ENCODE measurements around the gene PRELID3B. TPM values are rescaled to one million over a fixed set of nuclear protein-coding genes. Genes with fewer than 3 reads are reported as not detected.

PRELID3B gene
- total RNA-seq: 10 to 100 TPM; 24.0 to 33.1 TPM
- polyA plus RNA-seq: 10 to 100 TPM; 19.5 to 44.2 TPM
- long read RNA-seq, donor 1, transcript PRELID3B-201 (6 exons, 2,626 nt): major isoform, 45 of 52 reads
- long read RNA-seq, donor 1, partial matches to known transcripts: 1 of 52 reads
- long read RNA-seq, donor 1, other reads (novel, unspliced or antisense): 5 of 52 reads
- long read RNA-seq, donor 2, transcript PRELID3B-201 (6 exons, 2,626 nt): major isoform, 19 of 24 reads
- long read RNA-seq, donor 2, partial matches to known transcripts: 0 of 24 reads
- long read RNA-seq, donor 2, other reads (novel, unspliced or antisense): 5 of 24 reads

DNA sequence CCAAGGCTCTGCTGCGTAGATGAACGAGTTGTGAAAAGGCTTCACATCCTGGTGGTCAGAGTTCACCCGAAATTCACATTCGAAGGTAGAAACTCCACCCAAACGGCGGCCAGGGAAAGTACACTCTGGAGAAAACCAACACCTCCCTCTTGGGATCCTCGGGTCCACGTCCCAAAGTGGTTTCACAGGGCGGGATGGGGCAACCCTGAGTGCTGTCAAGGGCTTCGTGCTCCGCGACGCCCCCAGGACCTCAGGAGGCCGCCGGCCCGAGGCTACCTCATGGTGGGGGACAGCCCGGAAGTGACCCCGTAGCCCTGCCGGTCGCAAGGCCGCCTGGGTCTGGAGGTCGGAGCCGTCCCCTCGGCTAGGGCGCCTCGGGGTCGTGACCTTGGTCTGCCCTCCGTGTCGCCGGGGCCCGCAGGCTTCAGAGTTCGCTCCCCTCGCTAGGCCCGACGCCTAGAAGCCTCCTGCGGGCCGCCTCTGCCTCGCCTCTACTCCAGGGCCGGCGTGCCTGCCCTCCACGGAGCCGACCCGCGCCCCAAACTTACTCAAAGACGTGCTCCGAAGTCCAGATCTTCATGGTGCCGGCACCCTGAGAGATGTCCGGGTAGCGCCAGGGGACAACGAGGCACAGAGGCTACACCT is at the start of gene PRELID3B:
PRELID3B (minus strand) TSS at position 636 of the 645 bp plus-strand sequence; CDS start at position 580, 56 bp downstream.
- ATAC-seq (ENCODE audit: low FRiP score): peak; percentile 56
- H3K27me3 ChIP-seq (ENCODE audit: control insufficient read depth in 1 of 2, insufficient read depth in 2 of 2, low read length in 1 of 2): no peaks in the 10 kb centered on the region
- H3K27ac ChIP-seq (ENCODE audit: low read depth in 1 of 2, low read length in 2 of 2): peak within 1 kb of the TSS in 1 of 2 donors; percentile 48
- no peaks in the 10 kb centered on the region for H3K4me1 ChIP-seq (ENCODE audit: control insufficient read depth in 1 of 2, insufficient read depth in 2 of 2, low read length in 2 of 2)
- H3K9me3 ChIP-seq (ENCODE audit: control insufficient read depth, low read length): no peaks in the 10 kb centered on the region
- peak within 1 kb of the TSS; percentile 51 to 88 for H3K4me3 ChIP-seq (ENCODE audit: low read length in 2 of 2)
- peaks cover 0 to 1% of the 10 kb centered on the region in 2 donors for H3K36me3 ChIP-seq (ENCODE audit: control insufficient read depth in 1 of 2, insufficient read depth in 2 of 2, low read length in 1 of 2)
- WGBS, 2 donors: 6 to 7% methylated on average over 46 to 50 of the region's 50 CpGs
- no peak for DNase-seq
- intact Hi-C loops (cut with DNase I): loop anchor here (5.0 kb wide), 2 partner anchors 60 to 150 kb away; partner anchors contain the start of gene NELFCD (in 1 of the 2)

DNA sequence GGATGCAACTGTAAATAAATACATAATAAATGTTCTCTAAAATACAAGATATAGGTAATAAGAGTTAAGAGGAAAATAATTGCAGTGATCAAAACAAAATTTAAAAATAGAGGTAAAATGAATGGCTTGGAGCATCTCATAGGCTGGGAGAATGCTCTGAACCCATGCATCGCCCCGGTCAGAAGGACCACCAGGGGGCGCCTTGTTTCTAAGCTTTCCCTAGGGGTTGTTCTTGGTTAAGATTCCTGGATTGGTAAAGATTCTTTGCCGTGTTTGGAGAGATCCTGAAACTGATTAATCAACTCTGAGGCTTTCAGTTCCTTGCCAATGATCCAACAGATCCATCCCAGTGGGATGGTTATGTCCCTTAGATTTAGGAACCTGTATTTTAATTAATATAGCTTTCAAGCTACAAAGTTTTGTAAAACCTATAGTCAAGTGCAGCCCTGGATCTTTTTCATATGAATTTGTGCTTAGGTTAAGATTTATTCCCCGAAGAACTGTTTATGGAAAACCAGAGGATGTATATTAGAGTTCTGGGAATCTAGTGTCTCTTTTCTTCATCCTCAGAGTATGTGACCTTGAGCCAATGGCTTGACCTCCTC is 45.3 kb upstream of the PRELID3B start:
- ATAC-seq (ENCODE audit: low FRiP score) (peak; percentile 82), DNase-seq (peak; percentile 86 to 93)
- Histone ChIP-seq H3K36me3 (ENCODE audit: control insufficient read depth in 1 of 2, insufficient read depth in 2 of 2, low read length in 1 of 2) (no peaks in the 10 kb centered on the region), H3K27me3 (ENCODE audit: control insufficient read depth in 1 of 2, insufficient read depth in 2 of 2, low read length in 1 of 2) (no peaks in the 10 kb centered on the region), H3K9me3 (ENCODE audit: control insufficient read depth, low read length) (no peaks in the 10 kb centered on the region), H3K27ac (ENCODE audit: low read depth in 1 of 2, low read length in 2 of 2) (no peak overlapping the region), H3K4me1 (ENCODE audit: control insufficient read depth in 1 of 2, insufficient read depth in 2 of 2, low read length in 2 of 2) (no peaks in the 10 kb centered on the region), H3K4me3 (ENCODE audit: low read length in 2 of 2) (no peak overlapping the region)
- WGBS, 2 donors: 14 to 15% methylated on average over 5 of the region's 5 CpGs
- intact Hi-C loops (cut with DNase I): loop anchor here (2.0 to 10.0 kb wide), 4 partner anchors 135 to 369 kb away; no protein-coding TSS in a partner anchor

DNA sequence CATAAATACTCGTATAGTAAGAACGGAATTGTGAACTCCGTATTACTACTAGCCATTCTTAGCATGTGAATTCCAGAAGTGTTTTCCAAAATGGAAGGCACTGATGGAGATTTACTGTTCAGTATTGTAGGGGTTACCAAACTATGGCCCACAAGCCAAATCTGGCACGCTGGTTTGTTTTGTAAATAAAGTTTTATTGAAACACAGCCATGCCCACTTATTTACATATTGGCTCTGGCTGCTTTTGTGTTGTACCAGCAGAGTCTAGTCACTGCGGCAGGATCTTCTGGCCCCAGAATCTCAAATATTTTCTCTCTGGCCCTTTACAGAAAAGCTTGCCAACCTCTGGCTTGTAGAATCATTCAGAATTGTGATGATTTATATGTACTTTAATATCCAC is 44.3 kb upstream of the PRELID3B start:
- H3K9me3 ChIP-seq (ENCODE audit: control insufficient read depth, low read length): no peaks in the 10 kb centered on the region
- ATAC-seq (ENCODE audit: low FRiP score) (no peak), DNase-seq (no peak)
- no peaks in the 10 kb centered on the region for H3K27me3 ChIP-seq (ENCODE audit: control insufficient read depth in 1 of 2, insufficient read depth in 2 of 2, low read length in 1 of 2)
- H3K36me3 ChIP-seq (ENCODE audit: control insufficient read depth in 1 of 2, insufficient read depth in 2 of 2, low read length in 1 of 2): no peaks in the 10 kb centered on the region
- no peak overlapping the region for H3K27ac ChIP-seq (ENCODE audit: low read depth in 1 of 2, low read length in 2 of 2)
- H3K4me3 ChIP-seq (ENCODE audit: low read length in 2 of 2): no peak overlapping the region
- no peaks in the 10 kb centered on the region for H3K4me1 ChIP-seq (ENCODE audit: control insufficient read depth in 1 of 2, insufficient read depth in 2 of 2, low read length in 2 of 2)
- intact Hi-C loops (cut with DNase I): loop anchor here (2.0 to 10.0 kb wide), 4 partner anchors 136 to 370 kb away; no protein-coding TSS in a partner anchor
- 55 to 66% methylated on average over 5 of the region's 5 CpGs for WGBS, 2 donors

DNA sequence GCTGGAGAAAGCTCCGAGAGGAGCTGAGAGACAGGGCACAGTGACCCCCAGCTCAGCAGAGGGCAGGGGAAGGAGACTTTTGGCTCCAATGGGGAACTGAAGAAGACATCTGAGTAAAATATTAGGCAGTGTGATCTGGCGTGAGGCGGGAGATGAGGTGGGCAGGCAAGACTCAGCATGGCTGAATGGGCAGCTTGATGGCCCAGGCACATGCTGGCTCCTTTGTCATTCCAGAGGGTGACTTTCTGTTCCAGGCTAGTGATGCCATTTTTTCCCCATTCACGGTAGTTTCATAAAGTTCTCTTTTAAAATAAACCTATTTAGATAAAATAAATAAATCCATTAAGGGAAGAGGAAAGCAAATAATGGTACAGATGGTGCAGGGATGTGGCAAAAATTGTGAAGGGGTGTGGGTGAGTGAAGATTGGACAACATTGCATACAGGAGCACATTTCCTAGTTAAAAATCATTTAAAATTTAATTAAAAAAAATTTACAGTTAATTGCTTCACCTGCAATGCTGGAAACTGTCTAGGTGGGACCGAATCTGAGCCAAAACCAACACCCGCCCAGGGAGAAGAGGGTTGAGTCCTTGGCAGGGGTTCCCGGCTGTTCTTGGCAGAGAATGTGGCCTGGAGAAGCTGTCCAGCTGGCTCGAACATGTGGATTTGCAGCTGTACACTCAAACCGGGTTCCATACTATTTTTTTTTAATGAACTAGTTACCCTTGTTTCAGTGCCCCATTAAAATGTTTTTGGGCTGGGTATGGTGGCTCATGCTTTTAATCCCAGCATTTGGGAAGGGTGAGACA is 41.7 kb upstream of the PRELID3B start:
- H3K27me3 ChIP-seq (ENCODE audit: control insufficient read depth in 1 of 2, insufficient read depth in 2 of 2, low read length in 1 of 2): no peaks in the 10 kb centered on the region
- no peak overlapping the region for H3K27ac ChIP-seq (ENCODE audit: low read depth in 1 of 2, low read length in 2 of 2)
- ATAC-seq (ENCODE audit: low FRiP score): no peak
- 24 to 26% methylated on average over 9 of the region's 9 CpGs for WGBS, 2 donors
- no peak for DNase-seq
- intact Hi-C loops (cut with DNase I): loop anchor here in 1 of 2 donors (10.0 kb wide), 2 partner anchors 209 to 371 kb away; no protein-coding TSS in a partner anchor
- no peak overlapping the region for H3K4me3 ChIP-seq (ENCODE audit: low read length in 2 of 2)
- no peaks in the 10 kb centered on the region for H3K4me1 ChIP-seq (ENCODE audit: control insufficient read depth in 1 of 2, insufficient read depth in 2 of 2, low read length in 2 of 2)
- H3K36me3 ChIP-seq (ENCODE audit: control insufficient read depth in 1 of 2, insufficient read depth in 2 of 2, low read length in 1 of 2): no peaks in the 10 kb centered on the region
- H3K9me3 ChIP-seq (ENCODE audit: control insufficient read depth, low read length): no peaks in the 10 kb centered on the region

DNA sequence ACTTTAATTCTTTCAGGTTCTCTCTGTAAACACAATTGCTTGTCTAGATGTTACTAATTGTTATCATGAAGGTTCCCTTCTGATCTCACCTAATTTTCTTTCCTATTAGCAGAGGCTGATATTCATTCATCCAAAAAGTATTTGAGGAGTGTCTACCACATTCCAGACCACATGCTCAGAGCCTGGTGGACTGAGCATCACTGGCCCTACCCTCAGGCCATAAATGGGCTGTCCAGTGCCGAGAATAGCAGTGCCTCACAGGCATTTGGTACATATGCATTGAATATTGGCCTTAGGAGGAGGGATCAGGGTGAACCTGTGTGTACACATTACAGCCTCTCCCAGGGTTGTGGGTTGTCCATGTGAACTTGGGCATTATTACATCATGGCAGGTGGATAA is 40.4 kb upstream of the PRELID3B start:
- Histone ChIP-seq H3K9me3 (ENCODE audit: control insufficient read depth, low read length) (no peaks in the 10 kb centered on the region), H3K36me3 (ENCODE audit: control insufficient read depth in 1 of 2, insufficient read depth in 2 of 2, low read length in 1 of 2) (no peaks in the 10 kb centered on the region), H3K27ac (ENCODE audit: low read depth in 1 of 2, low read length in 2 of 2) (no peak overlapping the region), H3K27me3 (ENCODE audit: control insufficient read depth in 1 of 2, insufficient read depth in 2 of 2, low read length in 1 of 2) (no peaks in the 10 kb centered on the region), H3K4me1 (ENCODE audit: control insufficient read depth in 1 of 2, insufficient read depth in 2 of 2, low read length in 2 of 2) (no peaks in the 10 kb centered on the region), H3K4me3 (ENCODE audit: low read length in 2 of 2) (no peak overlapping the region)
- DNase-seq: no peak
- no peak for ATAC-seq (ENCODE audit: low FRiP score)
- intact Hi-C loops (cut with DNase I): loop anchor here in 1 of 2 donors (10.0 kb wide), 2 partner anchors 208 to 372 kb away; no protein-coding TSS in a partner anchor
- WGBS, 2 donors: 91 to 97% methylated on average over 1 of the region's 1 CpG

DNA sequence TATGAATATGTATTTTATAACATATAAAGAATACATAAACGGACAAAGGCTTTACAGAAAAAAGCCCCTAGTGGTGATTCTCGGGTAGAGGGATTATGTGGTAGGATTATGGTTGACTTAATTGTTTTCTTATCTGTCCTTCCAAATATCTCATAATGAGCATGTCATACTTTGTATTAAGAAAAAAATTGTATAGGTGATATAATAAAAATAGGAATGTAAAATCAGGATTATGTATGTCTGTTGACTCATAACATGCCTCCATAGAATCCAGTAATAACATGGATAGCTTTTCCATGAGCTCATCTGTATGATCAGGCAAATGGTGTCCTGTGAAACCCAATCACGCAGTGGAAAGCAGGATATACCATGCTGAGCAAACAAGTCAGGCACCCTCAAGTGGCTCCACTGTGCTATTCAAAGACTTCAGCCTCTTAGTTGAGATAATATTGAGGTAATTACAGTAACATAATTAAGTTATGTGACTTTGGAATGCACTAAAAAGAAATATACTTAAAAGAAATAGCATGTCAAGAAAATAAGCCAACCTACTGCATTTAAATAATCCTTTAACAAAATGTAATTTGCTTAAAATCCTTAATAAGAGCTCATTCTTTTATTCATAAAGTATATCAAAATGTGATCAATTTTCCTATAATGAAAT is 39.6 kb upstream of the PRELID3B start:
- Histone ChIP-seq H3K27me3 (ENCODE audit: control insufficient read depth in 1 of 2, insufficient read depth in 2 of 2, low read length in 1 of 2) (peaks cover 0 to 1% of the 10 kb centered on the region in 2 donors), H3K9me3 (ENCODE audit: control insufficient read depth, low read length) (peaks cover 3% of the 10 kb centered on the region), H3K27ac (ENCODE audit: low read depth in 1 of 2, low read length in 2 of 2) (no peak overlapping the region), H3K4me3 (ENCODE audit: low read length in 2 of 2) (no peak overlapping the region), H3K4me1 (ENCODE audit: control insufficient read depth in 1 of 2, insufficient read depth in 2 of 2, low read length in 2 of 2) (no peaks in the 10 kb centered on the region), H3K36me3 (ENCODE audit: control insufficient read depth in 1 of 2, insufficient read depth in 2 of 2, low read length in 1 of 2) (no peaks in the 10 kb centered on the region)
- DNase-seq (no peak), ATAC-seq (ENCODE audit: low FRiP score) (no peak)
- WGBS, 2 donors: 40 to 47% methylated on average over 3 of the region's 3 CpGs
- intact Hi-C loops (cut with DNase I): loop anchor here in 1 of 2 donors (10.0 kb wide), 2 partner anchors 207 to 373 kb away; no protein-coding TSS in a partner anchor

DNA sequence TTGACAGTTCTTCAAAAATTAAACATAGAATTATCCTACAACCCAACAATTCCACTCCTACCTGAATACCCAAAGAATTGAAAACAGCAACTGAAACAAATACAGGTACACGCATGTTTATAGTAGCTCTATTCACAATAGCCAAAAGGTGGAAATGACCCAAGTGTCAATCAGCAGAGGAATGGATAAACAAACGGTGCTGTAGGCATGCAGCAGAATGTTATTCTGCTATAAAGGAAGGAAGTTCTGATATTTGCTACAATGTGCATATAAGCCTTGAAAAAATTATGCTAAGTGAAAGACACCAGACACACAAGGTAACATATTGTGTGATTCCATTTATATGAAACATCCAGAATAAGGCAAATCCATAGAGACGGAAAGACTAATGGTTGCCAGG is 38.5 kb upstream of the PRELID3B start:
- H3K4me1 ChIP-seq (ENCODE audit: control insufficient read depth in 1 of 2, insufficient read depth in 2 of 2, low read length in 2 of 2): no peaks in the 10 kb centered on the region
- intact Hi-C loops (cut with DNase I): loop anchor here in 1 of 2 donors (10.0 kb wide), 2 partner anchors 206 to 374 kb away; no protein-coding TSS in a partner anchor
- no peak overlapping the region for H3K27ac ChIP-seq (ENCODE audit: low read depth in 1 of 2, low read length in 2 of 2)
- no peaks in the 10 kb centered on the region for H3K36me3 ChIP-seq (ENCODE audit: control insufficient read depth in 1 of 2, insufficient read depth in 2 of 2, low read length in 1 of 2)
- peaks cover 0 to 3% of the 10 kb centered on the region in 2 donors for H3K27me3 ChIP-seq (ENCODE audit: control insufficient read depth in 1 of 2, insufficient read depth in 2 of 2, low read length in 1 of 2)
- WGBS, 2 donors: 36 to 42% methylated on average over 3 of the region's 3 CpGs
- ATAC-seq (ENCODE audit: low FRiP score) (no peak), DNase-seq (no peak)
- H3K4me3 ChIP-seq (ENCODE audit: low read length in 2 of 2): no peak overlapping the region
- peaks cover 3% of the 10 kb centered on the region for H3K9me3 ChIP-seq (ENCODE audit: control insufficient read depth, low read length)
